H9 (cell line): Measurements from ENCODE around the gene HOXD10. TPM values are rescaled to one million over a fixed set of nuclear protein-coding genes. Genes with fewer than 3 reads are reported as not detected.
A peak's percentile ranks its signal among the peaks of the same experiment; 100 is the strongest.

ENCODE experiments used
- DNase-seq: peaks from one replicate; pipeline ENCODE4 v3.0.0-alpha.2; 2017
- H2AFZ ChIP-seq: one replicate; pipeline ENCODE4 v1.6.1; 2013; ENCODE audit warnings: mild to moderate bottlenecking, low read length, control low read depth, moderate library complexity
- H2AK5ac ChIP-seq: 2 replicates; pipeline ENCODE4 v1.6.1; 2013; ENCODE audit warnings: low read length, control low read depth, mixed read lengths; ENCODE audit not compliant: insufficient read length
- H2BK120ac ChIP-seq: one replicate; pipeline ENCODE4 v1.6.1; 2013; ENCODE audit warnings: low read depth, mild to moderate bottlenecking, low read length, control low read depth, inconsistent platforms; ENCODE audit not compliant: poor library complexity, severe bottlenecking
- H2BK12ac ChIP-seq: 2 replicates; pipeline ENCODE4 v1.6.1; 2013; ENCODE audit warnings: low read length, control low read depth, mixed read lengths, low read depth; ENCODE audit not compliant: insufficient read length
- H2BK15ac ChIP-seq: 2 replicates; pipeline ENCODE4 v1.6.1; 2013; ENCODE audit warnings: low read depth, low read length, control low read depth
- H2BK20ac ChIP-seq: one replicate; pipeline ENCODE4 v1.6.1; 2013; ENCODE audit warnings: low read depth, mild to moderate bottlenecking, low read length, control low read depth, inconsistent platforms; ENCODE audit not compliant: poor library complexity, severe bottlenecking
- H2BK5ac ChIP-seq: 2 replicates; pipeline ENCODE4 v1.6.1; 2013; ENCODE audit warnings: low read length, control low read depth, mixed read lengths; ENCODE audit not compliant: insufficient read length
- H3K14ac ChIP-seq: 2 replicates; pipeline ENCODE4 v1.6.1; 2013; ENCODE audit warnings: low read length, control low read depth; ENCODE audit not compliant: insufficient read depth
- H3K18ac ChIP-seq: 2 replicates; pipeline ENCODE4 v1.6.1; 2013; ENCODE audit warnings: low read depth, mild to moderate bottlenecking, mixed read lengths, low read length, control low read depth; ENCODE audit not compliant: insufficient read length
- H3K23ac ChIP-seq: 2 replicates; pipeline ENCODE4 v1.6.1; 2013; ENCODE audit warnings: low read length, control low read depth, mixed read lengths, low read depth; ENCODE audit not compliant: insufficient read length
- H3K23me2 ChIP-seq: 2 replicates; pipeline ENCODE4 v1.6.1; 2013; ENCODE audit warnings: low read depth, mild to moderate bottlenecking, mixed read lengths, low read length, control low read depth; ENCODE audit not compliant: insufficient read length, poor library complexity, severe bottlenecking
- H3K27ac ChIP-seq: 2 replicates; pipeline ENCODE4 v1.5.1; 2013; ENCODE audit warnings: low read length, control low read depth, mixed read lengths, low read depth; ENCODE audit not compliant: insufficient read length
- H3K27me3 ChIP-seq: 2 replicates; pipeline ENCODE4 v1.6.1; 2013; ENCODE audit warnings: low read length, control low read depth, inconsistent platforms; ENCODE audit not compliant: insufficient read depth
- H3K4ac ChIP-seq: 2 replicates; pipeline ENCODE4 v1.6.1; 2013; ENCODE audit warnings: low read depth, mild to moderate bottlenecking, control low read depth, inconsistent platforms, low read length, moderate library complexity
- H3K4me1 ChIP-seq: 2 replicates; pipeline ENCODE4 v1.6.1; 2013; ENCODE audit warnings: low read length, control low read depth, inconsistent platforms; ENCODE audit not compliant: insufficient read depth
- H3K4me2 ChIP-seq: 2 replicates; pipeline ENCODE4 v1.6.1; 2013; ENCODE audit warnings: low read length, control low read depth, mixed read lengths; ENCODE audit not compliant: insufficient read length, insufficient read depth
- H3K56ac ChIP-seq: 2 replicates; pipeline ENCODE4 v1.6.1; 2013; ENCODE audit warnings: low read depth, mild to moderate bottlenecking, mixed read lengths, low read length, control low read depth; ENCODE audit not compliant: insufficient read length
- H3K79me1 ChIP-seq: 2 replicates; pipeline ENCODE4 v1.6.1; 2013; ENCODE audit warnings: low read depth, mild to moderate bottlenecking, moderate library complexity, low read length, control low read depth, inconsistent platforms; ENCODE audit not compliant: insufficient read depth, poor library complexity, severe bottlenecking
- H3K79me2 ChIP-seq: 2 replicates; pipeline ENCODE4 v1.6.1; 2013; ENCODE audit warnings: low read length, control low read depth, inconsistent platforms; ENCODE audit not compliant: insufficient read depth
- H3K9ac ChIP-seq: 2 replicates; pipeline ENCODE4 v1.6.1; 2013; ENCODE audit warnings: low read length, control low read depth, mixed read lengths; ENCODE audit not compliant: insufficient read length; ENCODE audit errors: extremely low read depth
- H3K9me3 ChIP-seq: one replicate; pipeline ENCODE4 v1.6.1; 2013; ENCODE audit warnings: low read depth, low read length, inconsistent platforms; ENCODE audit not compliant: control insufficient read depth
- H3T11ph ChIP-seq: one replicate; pipeline ENCODE4 v1.6.1; 2013; ENCODE audit warnings: mild to moderate bottlenecking, low read length, control low read depth, inconsistent platforms
- H4K20me1 ChIP-seq: one replicate; pipeline ENCODE4 v1.6.1; 2013; ENCODE audit not compliant: control insufficient read depth, insufficient read length, insufficient read depth
- H4K5ac ChIP-seq: 2 replicates; pipeline ENCODE4 v1.6.1; 2013; ENCODE audit warnings: low read depth, mild to moderate bottlenecking, mixed read lengths, low read length, control low read depth; ENCODE audit not compliant: insufficient read length
- H4K8ac ChIP-seq: replicated peaks from 2 replicates; pipeline ENCODE4 v1.6.1; 2013; ENCODE audit warnings: low read length, control low read depth, mixed read lengths, low read depth; ENCODE audit not compliant: insufficient read length
- H4K91ac ChIP-seq: 2 replicates; pipeline ENCODE4 v1.6.1; 2013; ENCODE audit warnings: low read depth, mild to moderate bottlenecking, moderate library complexity, mixed read lengths, low read length, control low read depth; ENCODE audit not compliant: insufficient read length
- H3K27ac Mint-ChIP-seq, 3 experiments: 2 replicates in 2 of 3; 3 replicates in 1 of 3; pipeline ENCODE4 v1.8.0; 2020 to 2021; ENCODE audit warnings: mixed read lengths in 3 of 3, mild to moderate bottlenecking in 1 of 3, moderate library complexity in 1 of 3
- H3K27me3 Mint-ChIP-seq: 2 replicates; pipeline ENCODE4 v1.8.0; 2021; ENCODE audit warnings: low read depth, mild to moderate bottlenecking, moderate library complexity, mixed read lengths
- H3K36me3 Mint-ChIP-seq, 3 experiments: 2 replicates in 2 of 3; 3 replicates in 1 of 3; pipeline ENCODE4 v1.8.0; 2020 to 2021; ENCODE audit warnings: low read depth in 3 of 3, mixed read lengths in 3 of 3; ENCODE audit not compliant: insufficient read depth in 1 of 3
- H3K4me1 Mint-ChIP-seq, 2 experiments: 2 replicates each; pipeline ENCODE4 v1.8.0; 2020; ENCODE audit warnings: mixed read lengths in 2 of 2
- H3K4me3 Mint-ChIP-seq, 2 experiments: 2 replicates in 1 of 2; 3 replicates in 1 of 2; pipeline ENCODE4 v1.8.0; 2020 to 2021; ENCODE audit warnings: mild to moderate bottlenecking in 2 of 2, mixed read lengths in 2 of 2, moderate library complexity in 1 of 2
- H3K9me3 Mint-ChIP-seq, 2 experiments: 2 replicates in 1 of 2; 3 replicates in 1 of 2; pipeline ENCODE4 v1.8.0; 2020; ENCODE audit warnings: mild to moderate bottlenecking in 2 of 2, mixed read lengths in 2 of 2, moderate library complexity in 1 of 2
- WGBS: extraction: QIAGEN DNeasy Blood & Tissue Kit; methylation state at CpG from one replicate; pipeline ENCODE4 v1.1.7; 2013; ENCODE audit warnings: missing lambda C conversion rate, low lambda C conversion rate, mixed read lengths; ENCODE audit not compliant: insufficient read length; ENCODE audit errors: extremely low coverage; 5-methylcytosine and 5-hydroxymethylcytosine counted together
- total RNA-seq: library from RNA; stranded (reverse); gene quantifications from 2 replicates; pipeline ENCODE4 v1.2.1, GENCODE V29; 2021
- TF ChIP-seq, protein P1 (sequence below): fragments of 200-600 bp; sonication (generic); conservative IDR thresholded peaks from 3 replicates; pipeline ENCODE4 v1.8.0; 2021; ENCODE audit warnings: antibody characterized with exemption, mild to moderate bottlenecking

HOXD10 gene
- total RNA-seq, 1 experiment from 2014 or later, result not detected

GRCh38 chr2:176085861-176086771 is 30.5 kb upstream of the HOXD10 start:
- no peak overlapping the region for H2BK5ac ChIP-seq
- no peak overlapping the region for H3K56ac ChIP-seq
- H4K91ac ChIP-seq, result no peak overlapping the region
- no peaks in the 10 kb centered on the region for H3K9me3 ChIP-seq
- H3K27me3 Mint-ChIP-seq, result peaks cover 100% of the 10 kb centered on the region
- H3T11ph ChIP-seq, result no peak overlapping the region
- no peak overlapping the region for H3K27ac ChIP-seq
- no peaks in the 10 kb centered on the region for H4K20me1 ChIP-seq
- H3K4ac ChIP-seq, result no peak overlapping the region
- WGBS, result no CpG with 5 or more reads among the region's 46 CpGs
- no peaks in the 10 kb centered on the region for H3K79me2 ChIP-seq
- H2AK5ac ChIP-seq, result no peak overlapping the region
- H2BK15ac ChIP-seq, result no peak overlapping the region
- TF ChIP-seq, protein P1, sequence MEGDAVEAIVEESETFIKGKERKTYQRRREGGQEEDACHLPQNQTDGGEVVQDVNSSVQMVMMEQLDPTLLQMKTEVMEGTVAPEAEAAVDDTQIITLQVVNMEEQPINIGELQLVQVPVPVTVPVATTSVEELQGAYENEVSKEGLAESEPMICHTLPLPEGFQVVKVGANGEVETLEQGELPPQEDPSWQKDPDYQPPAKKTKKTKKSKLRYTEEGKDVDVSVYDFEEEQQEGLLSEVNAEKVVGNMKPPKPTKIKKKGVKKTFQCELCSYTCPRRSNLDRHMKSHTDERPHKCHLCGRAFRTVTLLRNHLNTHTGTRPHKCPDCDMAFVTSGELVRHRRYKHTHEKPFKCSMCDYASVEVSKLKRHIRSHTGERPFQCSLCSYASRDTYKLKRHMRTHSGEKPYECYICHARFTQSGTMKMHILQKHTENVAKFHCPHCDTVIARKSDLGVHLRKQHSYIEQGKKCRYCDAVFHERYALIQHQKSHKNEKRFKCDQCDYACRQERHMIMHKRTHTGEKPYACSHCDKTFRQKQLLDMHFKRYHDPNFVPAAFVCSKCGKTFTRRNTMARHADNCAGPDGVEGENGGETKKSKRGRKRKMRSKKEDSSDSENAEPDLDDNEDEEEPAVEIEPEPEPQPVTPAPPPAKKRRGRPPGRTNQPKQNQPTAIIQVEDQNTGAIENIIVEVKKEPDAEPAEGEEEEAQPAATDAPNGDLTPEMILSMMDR, result peak; percentile 74
- H3K18ac ChIP-seq, result no peak overlapping the region
- no peak overlapping the region for H2AFZ ChIP-seq
- H4K5ac ChIP-seq, result no peak overlapping the region
- H3K27me3 ChIP-seq, result peaks cover 100% of the 10 kb centered on the region
- H3K4me3 Mint-ChIP-seq, result peak overlapping the region in 1 of 2 experiments; percentile 68; a peak in 2 of 5 replicates
- no peak overlapping the region for H2BK120ac ChIP-seq
- H3K36me3 Mint-ChIP-seq, result no peaks in the 10 kb centered on the region
- H3K23ac ChIP-seq, result no peak overlapping the region
- no peak overlapping the region for H4K8ac ChIP-seq
- peaks cover 7 to 15% of the 10 kb centered on the region in 2 experiments for H3K9me3 Mint-ChIP-seq
- H3K4me1 Mint-ChIP-seq, result peaks cover 14 to 33% of the 10 kb centered on the region in 2 experiments
- H3K4me2 ChIP-seq, result peak overlapping the region; percentile 36
- no peak overlapping the region for H2BK12ac ChIP-seq
- H3K27ac Mint-ChIP-seq, result no peak overlapping the region
- no peaks in the 10 kb centered on the region for H3K79me1 ChIP-seq
- peak; percentile 74 for DNase-seq
- no peak overlapping the region for H3K9ac ChIP-seq
- H3K4me1 ChIP-seq, result no peaks in the 10 kb centered on the region
- H3K14ac ChIP-seq, result no peak overlapping the region
- no peaks in the 10 kb centered on the region for H3K23me2 ChIP-seq
- no peak overlapping the region for H2BK20ac ChIP-seq
